ENCODE measurements around the gene GBX2.

DNA sequence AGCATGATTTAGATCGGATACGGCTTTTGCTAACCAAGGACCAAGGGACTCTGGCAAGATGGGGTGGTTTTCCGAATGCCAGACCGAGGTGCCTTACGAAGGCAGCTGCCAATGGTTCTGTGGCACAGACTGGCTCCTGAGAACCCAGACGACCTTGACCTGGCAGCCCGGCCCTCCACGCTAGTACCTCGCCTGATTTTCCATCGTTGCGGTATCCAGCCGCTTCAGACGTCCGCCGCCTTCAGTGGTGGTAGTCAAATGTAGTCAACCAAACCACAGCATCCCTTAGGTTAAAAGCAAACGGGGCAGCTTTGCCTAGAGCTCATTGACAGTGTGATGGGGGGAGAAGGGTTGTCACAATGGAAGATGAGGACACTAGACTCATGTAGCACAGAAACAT lies 42.6 kb downstream of the GBX2 start:
- TF ChIP-seq SAP30 (IDR thresholded peaks at IDR 0.05; ENCODE audit: insufficient read depth, insufficient replicate concordance, low read length) (no peak), JUND (IDR thresholded peaks at IDR 0.05; ENCODE audit: low read length) (no peak)

Measured in H1 (cell line).